Measurements from ENCODE around the gene ACD.

GRCh38 chr16:67651847-67652246 is 8.2 kb downstream of the ACD start:
- TF ChIP-seq USF1 (CRISPR knock-in tag; IDR thresholded peaks at IDR 0.05): no peak
- no peak for TF ChIP-seq CTCF (IDR thresholded peaks at IDR 0.05)
- no peak for TF ChIP-seq ETV6 (CRISPR knock-in tag; IDR thresholded peaks at IDR 0.05)
- no peak for TF ChIP-seq CBFB (CRISPR knock-in tag; IDR thresholded peaks at IDR 0.05; ENCODE audit: low read depth)
- TF ChIP-seq NR3C1 (CRISPR knock-in tag; conservative IDR thresholded peaks at IDR 0.05; ENCODE audit: low read depth): no peak
- no peak for TF ChIP-seq ZNF532 (CRISPR knock-in tag; IDR thresholded peaks at IDR 0.05; ENCODE audit: borderline replicate concordance)
- TF ChIP-seq MAX (CRISPR knock-in tag; IDR thresholded peaks at IDR 0.05): no peak
- TF ChIP-seq PRDM15 (CRISPR knock-in tag; IDR thresholded peaks at IDR 0.05): no peak

Measured in WTC11 (cell line).